Measurements from ENCODE around the gene DZANK1.
"Not testable (repeated sequence)": the region's sequence is repeated elsewhere in the genome, so short reads cannot be mapped to it uniquely, and the experiment has no call there.

Gene DZANK1

DNA sequence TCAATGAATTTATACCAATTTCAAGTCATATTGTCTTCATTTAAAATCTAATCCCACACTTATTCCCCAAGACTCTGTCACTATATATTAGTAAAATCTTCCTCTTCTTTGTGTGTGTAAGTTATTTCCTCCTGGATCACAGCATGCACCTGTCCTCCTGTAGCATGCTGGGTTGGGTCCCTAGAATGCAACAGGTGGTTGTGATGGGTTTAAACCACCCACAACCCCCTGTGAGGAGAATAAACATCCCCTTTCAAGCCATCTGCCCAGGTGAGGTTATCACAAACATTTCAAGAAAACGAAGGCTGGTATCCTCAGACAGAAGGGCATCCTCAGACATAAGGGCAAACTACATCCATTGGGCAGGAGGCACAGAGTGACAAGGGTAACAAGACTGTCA is 26.4 kb downstream of the DZANK1 start:
- DNase-seq (ENCODE audit: low read depth in 3 of 3): no peak

GRCh38 chr20:18436847-18437246 is 30.0 kb downstream of the DZANK1 start:
- no peak for DNase-seq (ENCODE audit: low read depth in 3 of 3)

DNA sequence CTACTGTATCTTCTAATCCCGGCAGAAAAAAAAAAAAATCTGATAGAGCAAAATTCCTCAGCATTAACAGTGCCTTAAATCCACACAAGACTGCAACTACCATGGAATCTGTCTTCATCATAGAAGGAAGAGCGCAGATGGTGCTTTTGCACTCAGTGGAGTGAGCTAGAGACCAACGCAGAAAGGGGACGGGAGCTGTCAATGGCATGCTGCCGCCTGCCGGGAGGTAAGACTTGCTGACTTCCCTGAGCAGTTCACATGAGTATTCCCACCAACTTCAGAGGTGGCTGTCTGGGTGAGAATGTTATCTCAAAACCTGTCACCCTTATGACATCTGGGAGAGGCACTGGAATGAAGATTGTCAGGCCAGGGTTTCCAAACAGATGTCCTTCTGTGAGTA is 35.6 kb downstream of the DZANK1 start:
- no peak for DNase-seq (ENCODE audit: low read depth in 3 of 3)

GRCh38 chr20:18430172-18430826 is 36.5 kb downstream of the DZANK1 start:
- DNase-seq (ENCODE audit: low read depth in 3 of 3): no peak

DNA sequence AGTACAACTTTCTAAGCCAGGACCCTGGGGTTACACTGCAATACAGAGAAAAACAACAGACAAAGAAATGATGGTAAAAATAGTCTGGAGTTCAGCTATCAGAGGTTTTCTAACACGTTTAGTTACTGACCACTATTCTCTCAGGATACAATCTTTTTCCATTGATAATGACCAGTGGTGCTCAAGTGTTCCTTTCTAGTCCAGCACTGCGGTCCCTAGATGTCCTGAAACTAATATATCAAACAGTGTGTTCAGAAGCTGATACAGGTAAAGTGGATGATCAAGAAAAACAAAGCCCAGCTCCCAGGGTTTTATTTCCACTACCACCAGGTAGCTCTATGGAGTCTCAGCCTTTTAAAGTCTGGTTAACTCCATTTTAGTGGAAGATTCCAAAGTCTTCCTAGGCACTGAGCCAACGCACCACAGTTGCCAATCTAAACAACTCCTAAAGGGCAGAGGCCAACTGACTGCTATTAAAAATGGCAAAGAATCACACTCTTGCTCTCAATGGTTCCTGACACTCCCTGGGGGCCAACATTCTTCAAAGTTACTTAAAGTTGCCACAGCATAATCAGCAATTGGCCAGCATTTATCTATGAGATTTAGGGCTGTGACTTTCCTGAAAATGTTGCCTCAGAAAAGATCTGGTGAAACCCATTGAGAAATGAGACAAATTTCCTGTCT is 38.2 kb downstream of the DZANK1 start:
- DNase-seq (ENCODE audit: low read depth in 3 of 3): no peak

DNA sequence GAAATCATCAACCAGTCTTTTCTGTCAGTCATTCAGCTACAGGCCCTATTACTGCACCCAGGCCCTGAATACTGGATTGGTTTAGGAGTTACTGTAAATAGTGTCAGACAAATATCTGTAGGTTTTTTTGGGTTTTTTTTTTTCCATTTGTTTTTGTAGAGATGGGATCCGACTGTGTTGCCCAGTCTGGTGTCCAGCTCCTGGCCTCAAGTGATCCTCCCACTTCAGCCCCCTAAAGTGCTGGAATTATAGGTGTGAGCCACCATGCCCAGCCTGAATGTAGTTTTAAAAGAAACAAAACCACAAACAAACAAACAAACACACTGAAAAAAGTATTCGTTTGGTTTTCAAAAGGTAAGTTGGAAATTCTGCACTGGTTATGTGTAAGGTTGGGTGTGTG is 39.6 kb downstream of the DZANK1 start:
- DNase-seq (ENCODE audit: low read depth in 3 of 3): no peak

GRCh38 chr20:18421608-18422007 is 45.2 kb downstream of the DZANK1 start:
- DNase-seq (ENCODE audit: low read depth in 3 of 3): no peak

DNA sequence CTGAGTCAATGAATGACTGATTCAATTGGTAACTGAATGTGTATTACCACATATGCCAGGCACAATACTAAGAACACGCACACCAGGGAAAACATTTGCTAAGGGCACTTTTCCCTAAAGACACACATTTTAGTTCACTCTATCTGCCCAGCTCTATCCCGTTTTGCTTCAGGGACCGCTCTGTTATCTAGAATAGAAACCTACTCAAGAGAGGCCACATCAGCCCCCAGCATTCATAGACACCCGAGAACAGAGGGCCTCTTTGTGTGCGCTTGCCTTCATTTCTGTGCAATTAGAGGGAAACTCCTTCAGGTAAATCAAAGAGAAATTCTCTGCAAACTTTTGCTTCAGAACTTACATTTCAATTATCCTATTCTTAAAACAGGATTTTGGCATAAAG is 50.3 kb downstream of the DZANK1 start:
- no peak for DNase-seq (ENCODE audit: low read depth in 3 of 3)

DNA sequence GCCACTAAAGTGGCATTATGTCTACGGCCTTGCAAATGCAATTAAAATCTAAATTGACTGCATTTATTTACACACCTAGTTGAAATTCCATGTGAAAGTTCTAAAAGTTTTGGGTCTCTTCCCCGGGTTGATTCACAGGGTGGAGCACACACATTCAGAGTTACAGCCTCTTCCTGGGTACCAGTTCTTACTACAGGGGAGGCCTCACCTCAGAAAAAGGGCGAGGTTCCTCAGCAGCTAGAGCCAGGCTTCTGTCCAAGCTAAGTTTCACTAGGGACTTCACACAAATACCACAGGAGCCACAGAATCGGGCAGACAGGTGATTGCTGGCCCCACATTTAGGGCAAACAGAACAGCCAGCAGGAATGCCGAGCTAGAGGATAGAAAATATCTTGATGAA is 52.7 kb downstream of the DZANK1 start:
- DNase-seq (ENCODE audit: low read depth in 3 of 3): no peak

DNA sequence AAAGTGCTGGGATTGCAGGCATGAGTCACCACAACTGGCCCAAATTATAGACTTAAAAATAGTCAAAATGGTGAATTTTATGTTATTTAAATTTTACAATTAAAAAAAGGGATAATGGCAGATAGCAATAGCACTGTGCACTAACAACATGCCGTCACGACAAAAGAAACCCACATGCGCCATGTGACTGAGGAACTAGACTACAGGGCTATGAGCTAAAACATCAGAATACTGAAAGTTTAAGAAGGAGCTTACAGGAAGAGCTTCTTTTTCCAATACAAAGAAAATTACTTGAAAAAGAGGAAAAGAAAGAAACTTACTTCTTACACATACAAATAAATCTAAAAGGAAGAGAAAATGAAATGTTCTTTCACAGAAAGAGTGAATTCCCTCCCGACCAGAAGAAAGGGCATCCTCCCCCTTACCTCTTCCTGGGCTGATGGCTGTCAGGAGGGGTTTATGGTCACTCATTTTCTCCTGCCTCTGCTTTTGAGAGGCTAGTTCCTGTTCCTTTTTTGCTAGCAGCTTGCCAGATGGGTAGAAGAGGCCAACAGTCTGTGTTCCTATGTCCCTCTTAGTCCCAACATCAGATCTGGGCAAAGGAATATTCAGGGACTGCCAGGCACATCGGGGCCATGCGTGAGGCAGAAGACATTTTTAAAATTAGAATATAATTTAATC is 54.5 kb downstream of the DZANK1 start:
- DNase-seq (ENCODE audit: low read depth in 3 of 3): no peak

DNA sequence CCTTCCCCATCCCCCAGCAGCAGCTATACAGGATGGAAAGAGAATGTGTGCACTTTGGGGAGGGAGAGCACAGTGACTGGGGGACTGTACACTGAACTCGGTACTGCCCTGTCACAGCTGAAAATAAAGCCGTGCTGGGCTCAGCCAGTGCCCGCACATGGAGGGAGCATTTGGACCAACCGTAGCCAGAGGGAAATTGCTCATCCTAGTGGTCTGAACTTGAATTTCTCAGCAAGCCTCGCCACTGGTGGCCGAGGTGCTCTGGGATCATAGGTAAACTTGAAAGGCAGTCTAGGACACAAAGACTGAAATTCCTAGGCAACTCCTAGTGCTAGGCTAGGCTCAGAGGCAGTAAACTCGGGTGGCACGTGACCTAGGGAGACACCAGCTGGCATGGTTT is 61.0 kb downstream of the DZANK1 start:
- DNase-seq (ENCODE audit: low read depth in 3 of 3): no peak

- no peak for DNase-seq (ENCODE audit: low read depth in 3 of 3)
These were observed 62.7 kb downstream of the DZANK1 start for GRCh38 chr20:18404172-18404571.

DNA sequence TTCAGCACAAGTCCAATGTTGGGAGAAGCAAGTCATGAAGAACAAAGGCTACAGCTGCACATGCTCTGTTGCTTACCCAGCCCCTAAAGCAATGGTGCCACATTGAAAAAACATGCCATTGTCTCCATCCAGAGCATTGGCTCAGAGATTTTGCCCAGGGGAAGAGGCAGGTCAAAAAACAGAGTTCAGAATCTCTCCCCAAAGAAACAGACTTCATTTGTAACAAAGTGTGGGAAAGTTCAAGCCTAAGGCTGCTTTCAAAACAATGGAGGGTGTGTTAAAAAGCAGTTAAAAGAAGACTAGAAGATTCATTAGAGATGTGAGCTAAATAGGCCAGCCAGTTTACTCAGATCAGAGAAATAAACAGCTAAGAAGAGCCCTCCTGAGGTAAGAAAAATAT is 63.6 kb downstream of the DZANK1 start:
- DNase-seq (ENCODE audit: low read depth in 3 of 3): no peak

DNA sequence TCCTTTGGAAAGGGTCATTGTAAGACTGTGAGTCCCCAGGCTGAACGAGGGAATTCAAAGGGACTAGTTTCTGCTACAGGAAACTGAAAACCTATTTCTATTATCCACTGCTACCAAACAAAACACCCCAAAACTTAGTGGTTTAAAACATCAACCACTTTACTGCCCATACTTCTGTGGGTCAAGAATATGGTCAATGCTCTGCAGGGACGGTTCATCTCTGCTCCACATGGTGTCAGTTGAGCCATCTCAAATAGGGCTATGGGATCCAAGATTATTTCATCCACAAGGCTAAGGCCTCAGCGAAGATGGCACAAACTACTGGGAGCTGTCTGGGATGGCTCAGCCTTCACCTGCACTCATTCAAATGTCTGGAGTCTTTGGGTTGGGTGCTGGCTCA is 65.5 kb downstream of the DZANK1 start:
- no peak for DNase-seq (ENCODE audit: low read depth in 3 of 3)

DNA sequence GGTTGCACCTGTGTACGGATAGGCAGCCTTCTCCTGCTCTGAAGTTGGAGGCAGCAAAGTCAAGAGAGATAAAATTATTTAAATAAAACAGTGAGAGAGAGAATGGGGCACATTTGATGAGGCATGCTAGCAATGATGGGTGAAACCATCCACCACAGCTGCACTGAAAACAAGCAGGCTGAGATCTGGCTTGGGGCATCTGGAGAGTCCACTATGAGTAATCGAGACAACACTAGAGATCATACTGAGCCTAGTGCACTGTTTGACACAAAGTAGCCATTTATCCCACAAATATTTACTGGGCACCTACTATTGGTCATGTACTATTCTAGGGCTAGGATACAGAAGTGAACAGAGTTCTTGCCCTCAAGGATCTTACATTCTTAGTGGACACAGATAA is 66.4 kb downstream of the DZANK1 start:
- DNase-seq (ENCODE audit: low read depth in 3 of 3): no peak

DNA sequence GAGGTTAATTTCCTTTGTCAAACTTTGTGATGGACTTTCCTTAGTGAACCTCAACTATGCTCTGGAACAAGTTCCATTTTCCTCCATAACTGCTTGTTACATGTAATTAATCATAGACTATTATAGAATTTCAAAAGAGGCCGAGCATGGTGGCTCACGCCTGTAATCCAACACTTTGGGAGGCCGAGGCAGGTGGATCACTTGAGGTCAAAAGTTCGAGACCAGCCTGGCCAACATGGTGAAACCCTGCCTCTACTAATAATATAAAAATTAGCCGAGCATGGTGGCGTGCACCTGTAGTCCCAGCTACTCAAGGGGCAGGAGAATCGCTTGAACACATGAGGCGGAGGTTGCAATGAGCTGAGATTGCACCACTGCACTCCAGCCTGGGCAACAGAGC is 68.1 kb downstream of the DZANK1 start:
- not testable (repeated sequence) for DNase-seq (ENCODE audit: low read depth in 3 of 3)

DNA sequence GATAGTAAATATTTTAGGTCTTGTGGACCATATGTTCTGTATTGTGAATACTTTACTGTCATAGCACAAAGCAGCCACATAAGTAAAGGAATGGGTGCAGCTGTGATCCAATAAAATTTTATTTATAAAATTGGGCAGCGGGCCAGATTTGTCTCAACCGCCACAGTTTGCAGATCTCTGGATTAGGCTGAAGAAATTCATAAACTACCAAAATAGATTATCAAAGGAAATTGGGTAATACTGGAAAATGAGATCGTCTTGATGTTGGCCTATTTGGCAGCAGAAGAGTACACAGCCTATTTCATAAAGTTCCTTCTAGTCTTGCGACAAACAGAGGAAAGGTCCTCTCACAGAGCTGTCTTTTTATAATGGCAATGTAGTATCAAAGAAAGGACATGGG is 69.8 kb downstream of the DZANK1 start:
- no peak for DNase-seq (ENCODE audit: low read depth in 3 of 3)

DNA sequence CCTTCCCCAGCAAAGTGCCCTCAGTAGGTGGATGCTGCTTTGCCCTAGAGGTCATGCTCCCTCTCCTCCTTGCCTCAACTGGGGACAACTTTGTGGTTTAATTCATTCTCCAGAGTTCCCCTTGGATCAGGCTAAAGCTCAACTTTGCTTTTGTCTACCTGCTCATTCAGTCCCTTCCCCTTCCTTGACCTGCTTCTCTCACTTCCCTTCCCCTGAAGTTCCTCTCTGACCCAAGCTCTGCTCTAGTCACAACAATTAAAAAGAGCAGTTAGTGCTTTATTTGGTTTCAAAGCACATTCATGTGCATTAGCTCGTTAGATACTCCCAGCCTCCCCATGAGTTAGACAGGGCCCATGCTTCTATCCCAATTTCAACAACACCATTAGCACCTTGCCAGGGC is 71.3 kb downstream of the DZANK1 start:
- no peak for DNase-seq (ENCODE audit: low read depth in 3 of 3)

DNA sequence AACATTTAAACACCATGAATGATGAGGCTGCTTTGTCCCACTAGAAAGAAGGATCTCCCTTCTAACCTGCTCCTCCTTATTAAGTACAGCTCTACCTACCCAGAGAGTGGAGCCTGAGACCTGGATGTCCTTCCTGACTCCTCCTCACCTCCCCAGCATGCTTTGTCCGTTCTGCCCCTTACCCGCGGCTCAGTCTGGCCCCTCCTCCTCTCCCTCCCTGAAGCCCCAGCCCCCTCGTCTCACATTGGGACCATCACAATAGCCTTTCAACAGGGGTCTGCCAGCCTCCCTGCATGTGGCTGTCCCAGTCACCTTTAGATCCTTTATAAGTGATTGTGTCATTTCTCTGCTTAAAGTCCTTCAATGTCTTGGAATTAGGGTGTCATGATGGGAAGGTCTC is 72.5 kb downstream of the DZANK1 start:
- DNase-seq (ENCODE audit: low read depth in 3 of 3): no peak

DNA sequence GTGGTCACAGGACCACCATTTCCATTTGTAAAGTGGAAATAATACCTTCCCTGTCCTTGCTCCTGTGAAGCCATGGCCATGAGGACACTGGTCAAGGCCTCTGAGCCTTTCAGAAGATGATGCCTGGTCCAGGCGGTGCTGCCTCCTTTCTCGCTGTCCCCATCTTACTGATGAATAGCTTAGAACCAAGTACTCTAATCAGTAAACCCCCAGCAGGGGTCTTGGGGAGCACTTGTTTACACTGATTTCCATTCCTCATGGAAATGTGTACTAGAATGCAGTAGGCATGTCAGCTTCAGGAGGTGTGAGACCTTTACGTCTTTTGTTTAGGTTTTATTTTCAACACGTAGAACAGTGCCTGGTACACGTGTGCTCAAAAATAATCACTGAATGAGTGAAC is 75.1 kb downstream of the DZANK1 start:
- DNase-seq (ENCODE audit: low read depth in 3 of 3): no peak

DNA sequence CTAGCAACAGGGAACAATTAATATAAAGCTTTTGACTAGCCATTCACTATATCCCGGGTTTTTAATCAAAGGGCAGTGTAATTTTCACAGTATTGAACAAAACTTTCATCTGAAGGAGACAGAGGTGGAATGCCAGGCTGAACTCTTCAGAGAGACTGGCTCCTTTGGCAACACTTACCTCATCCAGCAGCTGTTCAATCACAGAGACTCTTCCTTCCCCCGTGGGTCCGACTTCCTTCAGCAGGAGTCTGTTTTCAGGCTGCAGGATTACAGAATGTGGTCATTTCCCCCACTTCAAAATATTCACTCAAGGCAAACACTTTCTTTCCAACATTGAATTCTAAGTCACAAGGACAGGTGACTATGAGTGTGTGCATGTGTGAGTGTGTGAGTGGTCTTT is 76.6 kb downstream of the DZANK1 start:
- DNase-seq (ENCODE audit: low read depth in 3 of 3): no peak

DNA sequence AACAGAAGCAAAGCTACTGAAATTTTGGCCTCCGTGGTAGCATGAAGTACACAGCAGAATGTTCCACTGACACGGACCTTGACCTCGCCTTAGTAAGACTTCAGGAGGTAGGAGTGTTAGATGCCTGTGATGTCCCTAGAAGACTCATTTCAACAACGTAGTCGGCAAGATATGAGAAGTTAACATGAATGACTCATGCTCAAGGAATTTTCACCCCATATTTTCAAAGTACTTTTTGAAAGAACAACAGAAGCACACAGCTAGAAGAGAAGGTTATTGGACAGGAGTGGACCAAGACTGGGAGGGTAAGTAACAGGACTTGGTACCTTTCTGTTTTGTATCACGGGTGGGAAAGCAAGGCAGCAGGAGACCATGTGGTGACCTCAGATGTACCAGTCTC is 78.0 kb downstream of the DZANK1 start:
- DNase-seq (ENCODE audit: low read depth in 3 of 3): no peak

- DNase-seq (ENCODE audit: low read depth in 3 of 3): no peak
These were observed 85.8 kb downstream of the DZANK1 start for GRCh38 chr20:18380908-18381529.

Data from stimulated activated CD4-positive, alpha-beta T cell treated with anti-CD3 and anti-CD28 coated beads, TNF-alpha, amount 100 ng/mL, for 48 hours (primary cell).